ENCODE results near the gene CTNNA2. TPM values are rescaled to one million over a fixed set of nuclear protein-coding genes. Genes with fewer than 3 reads are reported as not detected.

The CTNNA2 gene
- total RNA-seq, 1 experiment from 2014 or later: 0.54 TPM

DNA sequence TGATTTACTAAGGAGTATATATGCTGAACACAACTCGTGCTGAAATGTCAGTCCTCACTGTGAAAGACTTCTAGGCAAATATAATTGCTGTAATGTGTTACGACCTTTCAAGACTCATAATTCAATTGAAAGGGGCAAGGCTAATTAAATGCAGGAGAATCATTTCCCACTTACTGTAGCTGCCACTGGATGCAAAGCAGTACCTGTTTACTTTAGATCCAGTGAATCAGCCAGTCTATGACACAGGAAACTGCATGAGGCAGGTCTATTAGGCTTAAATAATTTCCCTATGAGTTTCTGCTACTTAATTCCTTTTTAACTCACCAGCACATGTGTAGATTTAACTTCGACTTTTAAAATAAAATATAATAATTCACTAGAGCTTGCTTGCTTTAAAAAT, 125.6 kb downstream of the CTNNA2 start:
- in situ Hi-C loops (cut with HindIII; ENCODE audit: low pct_unique_long_range_greater_than_20kb, low sequenced_read_pairs) (no loop called here), intact Hi-C loops (cut with micrococcal nuclease; ENCODE audit: unreplicated experiment) (no loop called here)
- H3K9me3 ChIP-seq (ENCODE audit: control insufficient read depth, insufficient read depth, low read depth, low read length): peaks cover 3% of the 10 kb centered on the region; the same call in 1 of the 2 replicates
- no peak for ATAC-seq
- ChIA-PET CTCF (no interaction called here), POLR2A (no interaction called here)
- H3K4me1 ChIP-seq (ENCODE audit: control insufficient read depth, insufficient read depth, low read length): no peaks in the 10 kb centered on the region
- no peak for TF ChIP-seq TCF7L2 (IDR thresholded peaks at IDR 0.05; ENCODE audit: low read depth, low read length)
- TF ChIP-seq, protein P1, sequence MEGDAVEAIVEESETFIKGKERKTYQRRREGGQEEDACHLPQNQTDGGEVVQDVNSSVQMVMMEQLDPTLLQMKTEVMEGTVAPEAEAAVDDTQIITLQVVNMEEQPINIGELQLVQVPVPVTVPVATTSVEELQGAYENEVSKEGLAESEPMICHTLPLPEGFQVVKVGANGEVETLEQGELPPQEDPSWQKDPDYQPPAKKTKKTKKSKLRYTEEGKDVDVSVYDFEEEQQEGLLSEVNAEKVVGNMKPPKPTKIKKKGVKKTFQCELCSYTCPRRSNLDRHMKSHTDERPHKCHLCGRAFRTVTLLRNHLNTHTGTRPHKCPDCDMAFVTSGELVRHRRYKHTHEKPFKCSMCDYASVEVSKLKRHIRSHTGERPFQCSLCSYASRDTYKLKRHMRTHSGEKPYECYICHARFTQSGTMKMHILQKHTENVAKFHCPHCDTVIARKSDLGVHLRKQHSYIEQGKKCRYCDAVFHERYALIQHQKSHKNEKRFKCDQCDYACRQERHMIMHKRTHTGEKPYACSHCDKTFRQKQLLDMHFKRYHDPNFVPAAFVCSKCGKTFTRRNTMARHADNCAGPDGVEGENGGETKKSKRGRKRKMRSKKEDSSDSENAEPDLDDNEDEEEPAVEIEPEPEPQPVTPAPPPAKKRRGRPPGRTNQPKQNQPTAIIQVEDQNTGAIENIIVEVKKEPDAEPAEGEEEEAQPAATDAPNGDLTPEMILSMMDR (IDR thresholded peaks at IDR 0.05): no peak
- TF ChIP-seq SIN3A (IDR thresholded peaks at IDR 0.05; ENCODE audit: borderline replicate concordance, insufficient read depth, low read depth, low read length): no peak
- TF ChIP-seq, protein P2, sequence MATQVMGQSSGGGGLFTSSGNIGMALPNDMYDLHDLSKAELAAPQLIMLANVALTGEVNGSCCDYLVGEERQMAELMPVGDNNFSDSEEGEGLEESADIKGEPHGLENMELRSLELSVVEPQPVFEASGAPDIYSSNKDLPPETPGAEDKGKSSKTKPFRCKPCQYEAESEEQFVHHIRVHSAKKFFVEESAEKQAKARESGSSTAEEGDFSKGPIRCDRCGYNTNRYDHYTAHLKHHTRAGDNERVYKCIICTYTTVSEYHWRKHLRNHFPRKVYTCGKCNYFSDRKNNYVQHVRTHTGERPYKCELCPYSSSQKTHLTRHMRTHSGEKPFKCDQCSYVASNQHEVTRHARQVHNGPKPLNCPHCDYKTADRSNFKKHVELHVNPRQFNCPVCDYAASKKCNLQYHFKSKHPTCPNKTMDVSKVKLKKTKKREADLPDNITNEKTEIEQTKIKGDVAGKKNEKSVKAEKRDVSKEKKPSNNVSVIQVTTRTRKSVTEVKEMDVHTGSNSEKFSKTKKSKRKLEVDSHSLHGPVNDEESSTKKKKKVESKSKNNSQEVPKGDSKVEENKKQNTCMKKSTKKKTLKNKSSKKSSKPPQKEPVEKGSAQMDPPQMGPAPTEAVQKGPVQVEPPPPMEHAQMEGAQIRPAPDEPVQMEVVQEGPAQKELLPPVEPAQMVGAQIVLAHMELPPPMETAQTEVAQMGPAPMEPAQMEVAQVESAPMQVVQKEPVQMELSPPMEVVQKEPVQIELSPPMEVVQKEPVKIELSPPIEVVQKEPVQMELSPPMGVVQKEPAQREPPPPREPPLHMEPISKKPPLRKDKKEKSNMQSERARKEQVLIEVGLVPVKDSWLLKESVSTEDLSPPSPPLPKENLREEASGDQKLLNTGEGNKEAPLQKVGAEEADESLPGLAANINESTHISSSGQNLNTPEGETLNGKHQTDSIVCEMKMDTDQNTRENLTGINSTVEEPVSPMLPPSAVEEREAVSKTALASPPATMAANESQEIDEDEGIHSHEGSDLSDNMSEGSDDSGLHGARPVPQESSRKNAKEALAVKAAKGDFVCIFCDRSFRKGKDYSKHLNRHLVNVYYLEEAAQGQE (IDR thresholded peaks at IDR 0.05; ENCODE audit: insufficient read depth in 1 of 2, low read depth in 2 of 2, low read length in 1 of 2): no peak
- TF ChIP-seq POLR2AphosphoS5 (IDR thresholded peaks at IDR 0.05; ENCODE audit: low read depth, low read length): no peak
- H3K36me3 ChIP-seq (ENCODE audit: control insufficient read depth, insufficient read depth, low read length): no peaks in the 10 kb centered on the region
- no TSS peak for BruUV-seq (replicated peaks)
- no peak overlapping the region for H3K27ac ChIP-seq (ENCODE audit: low read length)
- no peak overlapping the region for H3K4me3 ChIP-seq (ENCODE audit: low read depth in 2 of 2, low read length in 2 of 2)
- no peak for DNase-seq (ENCODE audit: low read depth, low spot score)
- no peaks in the 10 kb centered on the region for H3K27me3 ChIP-seq (ENCODE audit: control insufficient read depth, insufficient read depth, low read length)

DNA sequence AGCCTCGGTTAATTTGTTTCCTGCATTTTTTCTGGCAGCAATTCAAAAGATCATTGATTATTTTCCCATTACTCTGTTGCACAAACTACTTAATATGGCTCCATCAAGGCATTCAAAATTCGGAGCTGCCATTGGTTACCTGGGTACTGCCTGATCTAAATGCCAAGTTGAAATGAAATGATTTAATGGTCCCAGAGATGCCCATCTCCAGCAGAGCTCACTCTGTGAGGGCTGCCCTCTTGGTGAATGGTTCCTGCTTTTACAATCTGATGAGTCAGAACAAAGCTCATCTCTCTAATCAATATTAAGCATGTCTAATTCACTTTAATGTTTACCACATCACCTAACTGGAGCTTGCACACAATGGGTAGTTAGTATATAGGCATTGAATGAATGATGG, 126.1 kb downstream of the CTNNA2 start:
- no peak for TF ChIP-seq SIN3A (IDR thresholded peaks at IDR 0.05; ENCODE audit: borderline replicate concordance, insufficient read depth, low read depth, low read length)
- TF ChIP-seq POLR2AphosphoS5 (IDR thresholded peaks at IDR 0.05; ENCODE audit: low read depth, low read length): no peak
- TF ChIP-seq, protein P1 (IDR thresholded peaks at IDR 0.05): no peak
- TF ChIP-seq, protein P2 (IDR thresholded peaks at IDR 0.05; ENCODE audit: insufficient read depth in 1 of 2, low read depth in 2 of 2, low read length in 1 of 2): no peak
- TF ChIP-seq TCF7L2 (IDR thresholded peaks at IDR 0.05; ENCODE audit: low read depth, low read length): no peak
- intact Hi-C loops (cut with micrococcal nuclease; ENCODE audit: unreplicated experiment): no loop called here
- Histone ChIP-seq H3K9me3 (ENCODE audit: control insufficient read depth, insufficient read depth, low read depth, low read length) (peaks cover 3% of the 10 kb centered on the region; the same call in 1 of the 2 replicates), H3K4me3 (ENCODE audit: low read depth in 2 of 2, low read length in 2 of 2) (no peak overlapping the region), H3K27me3 (ENCODE audit: control insufficient read depth, insufficient read depth, low read length) (no peaks in the 10 kb centered on the region), H3K27ac (ENCODE audit: low read length) (no peak overlapping the region), H3K4me1 (ENCODE audit: control insufficient read depth, insufficient read depth, low read length) (no peaks in the 10 kb centered on the region), H3K36me3 (ENCODE audit: control insufficient read depth, insufficient read depth, low read length) (no peaks in the 10 kb centered on the region)
- DNase-seq (ENCODE audit: low read depth, low spot score): no peak
- no TSS peak for BruUV-seq (replicated peaks)
- POLR2A ChIA-PET: no interaction called here
- in situ Hi-C loops (cut with HindIII; ENCODE audit: low pct_unique_long_range_greater_than_20kb, low sequenced_read_pairs): no loop called here
- no peak for ATAC-seq
- CTCF ChIA-PET: no interaction called here

All from Panc1 (cell line).